A673 (cell line): Measurements from ENCODE around the gene RELN.

Experiments
- EZH2 ChIP-seq: fragments of 200-600 bp; sonication (generic); IDR thresholded peaks from 2 replicates; pipeline ENCODE4 v1.6.1; 2017; ENCODE audit warnings: borderline replicate concordance, low read depth, mild to moderate bottlenecking, mixed read lengths, antibody characterized with exemption, low read length; ENCODE audit not compliant: poor library complexity, severe bottlenecking
- TF ChIP-seq, protein P1 (sequence below): fragments of 300-800, 200-600 bp; sonication (generic); conservative IDR thresholded peaks from 2 replicates; pipeline ENCODE4 v1.5.1; 2017; ENCODE audit warnings: low read depth, mild to moderate bottlenecking, antibody characterized with exemption, low read length, moderate library complexity, mixed read lengths

GRCh38 chr7:103784646-103785286 lies 204.7 kb downstream of the RELN start:
- TF ChIP-seq EZH2: no peak
- TF ChIP-seq, protein P1, sequence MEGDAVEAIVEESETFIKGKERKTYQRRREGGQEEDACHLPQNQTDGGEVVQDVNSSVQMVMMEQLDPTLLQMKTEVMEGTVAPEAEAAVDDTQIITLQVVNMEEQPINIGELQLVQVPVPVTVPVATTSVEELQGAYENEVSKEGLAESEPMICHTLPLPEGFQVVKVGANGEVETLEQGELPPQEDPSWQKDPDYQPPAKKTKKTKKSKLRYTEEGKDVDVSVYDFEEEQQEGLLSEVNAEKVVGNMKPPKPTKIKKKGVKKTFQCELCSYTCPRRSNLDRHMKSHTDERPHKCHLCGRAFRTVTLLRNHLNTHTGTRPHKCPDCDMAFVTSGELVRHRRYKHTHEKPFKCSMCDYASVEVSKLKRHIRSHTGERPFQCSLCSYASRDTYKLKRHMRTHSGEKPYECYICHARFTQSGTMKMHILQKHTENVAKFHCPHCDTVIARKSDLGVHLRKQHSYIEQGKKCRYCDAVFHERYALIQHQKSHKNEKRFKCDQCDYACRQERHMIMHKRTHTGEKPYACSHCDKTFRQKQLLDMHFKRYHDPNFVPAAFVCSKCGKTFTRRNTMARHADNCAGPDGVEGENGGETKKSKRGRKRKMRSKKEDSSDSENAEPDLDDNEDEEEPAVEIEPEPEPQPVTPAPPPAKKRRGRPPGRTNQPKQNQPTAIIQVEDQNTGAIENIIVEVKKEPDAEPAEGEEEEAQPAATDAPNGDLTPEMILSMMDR: no peak
